Uterus (tissue), 4 donors: ENCODE data around the gene NRF1. TPM values are rescaled to one million over a fixed set of nuclear protein-coding genes. Genes with fewer than 3 reads are reported as not detected.
"Not testable (repeated sequence)": the region's sequence is repeated elsewhere in the genome, so short reads cannot be mapped to it uniquely, and the experiment has no call there.

Experiments used
- DNase-seq, 2 donors: peaks; one replicate each; pipeline ENCODE4 v3.0.0-alpha.2; 2019 to 2020
- H3K27ac ChIP-seq, 2 donors: fragments of 200-600 bp; sonication (generic); 1 replicate in 1 of 2; 2 replicates in 1 of 2; pipeline ENCODE4 v1.5.1; 2016 to 2018
- H3K27me3 ChIP-seq, 2 donors: fragments of 200-600 bp; sonication (generic); one replicate each; pipeline ENCODE4 v1.5.1; 2018 to 2019; ENCODE audit warnings: control low read depth in 1 of 2
- H3K36me3 ChIP-seq, 2 donors: fragments of 200-600 bp; sonication (generic); one replicate each; pipeline ENCODE4 v1.5.1; 2019; ENCODE audit warnings: control low read depth in 1 of 2
- H3K4me1 ChIP-seq, 2 donors: fragments of 200-600 bp; sonication (generic); one replicate each; pipeline ENCODE4 v1.5.1; 2018 to 2019; ENCODE audit warnings: control low read depth in 1 of 2
- H3K4me3 ChIP-seq, 2 donors: fragments of 200-600 bp; sonication (generic); 1 replicate in 1 of 2; 2 replicates in 1 of 2; pipeline ENCODE4 v1.5.1; 2018 to 2019; ENCODE audit warnings: mild to moderate bottlenecking in 1 of 2
- H3K9me3 ChIP-seq, 2 donors: fragments of 200-600 bp; sonication (generic); one replicate each; pipeline ENCODE4 v1.5.1; 2019; ENCODE audit warnings: control low read depth in 1 of 2
- CTCF ChIP-seq, 4 experiments: fragments of 200-600 bp in 2 of 4; fragments of 450-650 bp in 2 of 4; sonication (generic) in 2 of 4; IDR thresholded peaks; one replicate each; pipeline ENCODE4 v1.5.1; 2016 to 2019; ENCODE audit warnings: antibody characterized with exemption in 4 of 4, mild to moderate bottlenecking in 2 of 4, moderate library complexity in 1 of 4
- POLR2A ChIP-seq, 2 donors: fragments of 450-650 bp; IDR thresholded peaks; one replicate each; pipeline ENCODE4 v1.6.1; 2016; ENCODE audit warnings: antibody characterized with exemption in 2 of 2, mild to moderate bottlenecking in 1 of 2, moderate library complexity in 1 of 2
- intact Hi-C: fragments of 100-400 bp; cut with DNase I; formaldehyde crosslinking; loops from one replicate; pipeline ENCODE4 v1.15.1; 2023; ENCODE audit warnings: low total_unique reads
- total RNA-seq, 4 donors: library from RNA; depleted of rRNA in 3 of 4; stranded (reverse); fragments of >200 nt in 3 of 4; gene quantifications; one replicate each; pipeline versions ENCODE4 v1.1.0 to v1.2.4, GENCODE V29; 2014 to 2023
- donor health status: DM: yes; HTN: yes; CAD: no.

Gene NRF1
- total RNA-seq, 4 donors from 2014 or later, result 18.2 to 56.5 (median 40.4) TPM

- TF ChIP-seq CTCF (IDR thresholded peaks at IDR 0.05), result no peak
- TF ChIP-seq POLR2A (IDR thresholded peaks at IDR 0.05), result no peak
Observed at GRCh38 chr7:129793506-129794310, 182.2 kb downstream of the NRF1 start.

GRCh38 chr7:129794461-129794860 lies 182.9 kb downstream of the NRF1 start:
- DNase-seq, H3K27ac ChIP-seq, H3K27me3 ChIP-seq, intact Hi-C loops, H3K9me3 ChIP-seq, H3K4me3 ChIP-seq, H3K4me1 ChIP-seq, H3K36me3 ChIP-seq: not testable (repeated sequence)

More at GRCh38 chr7:129793506-129794310, 182.2 kb downstream of the NRF1 start:
- Histone ChIP-seq H3K4me3 (no peak overlapping the region), H3K27ac (no peak overlapping the region), H3K27me3 (no peaks in the 10 kb centered on the region), H3K9me3 (no peaks in the 10 kb centered on the region), H3K36me3 (no peaks in the 10 kb centered on the region), H3K4me1 (no peaks in the 10 kb centered on the region)
- intact Hi-C loops, result no loop called here
- DNase-seq, result no peak

GRCh38 chr7:129796186-129796775 lies 184.8 kb downstream of the NRF1 start:
- no peak for DNase-seq
- TF ChIP-seq POLR2A (IDR thresholded peaks at IDR 0.05) (no peak), CTCF (IDR thresholded peaks at IDR 0.05) (no peak)
- Histone ChIP-seq H3K27ac (no peak overlapping the region), H3K27me3 (no peaks in the 10 kb centered on the region), H3K4me1 (no peaks in the 10 kb centered on the region), H3K9me3 (no peaks in the 10 kb centered on the region), H3K36me3 (no peaks in the 10 kb centered on the region), H3K4me3 (no peak overlapping the region)
- intact Hi-C loops, result no loop called here

- intact Hi-C loops, result no loop called here
- Histone ChIP-seq H3K4me1 (no peaks in the 10 kb centered on the region), H3K4me3 (no peak overlapping the region), H3K27ac (no peak overlapping the region), H3K9me3 (no peaks in the 10 kb centered on the region), H3K27me3 (no peaks in the 10 kb centered on the region), H3K36me3 (no peaks in the 10 kb centered on the region)
- DNase-seq, result no peak
- TF ChIP-seq CTCF (IDR thresholded peaks at IDR 0.05), result no peak
- TF ChIP-seq POLR2A (IDR thresholded peaks at IDR 0.05), result no peak
Observed at GRCh38 chr7:129797214-129797789, 185.8 kb downstream of the NRF1 start.

GRCh38 chr7:129798616-129799349 lies 187.3 kb downstream of the NRF1 start:
- TF ChIP-seq CTCF (IDR thresholded peaks at IDR 0.05) (no peak), POLR2A (IDR thresholded peaks at IDR 0.05) (no peak)
- Histone ChIP-seq H3K27me3 (no peaks in the 10 kb centered on the region), H3K27ac (no peak overlapping the region), H3K4me3 (no peak overlapping the region), H3K9me3 (no peaks in the 10 kb centered on the region), H3K4me1 (no peaks in the 10 kb centered on the region), H3K36me3 (no peaks in the 10 kb centered on the region)
- no peak for DNase-seq
- intact Hi-C loops, result no loop called here
